ENCODE results near the gene CRHR1.

CRHR1 gene

DNA sequence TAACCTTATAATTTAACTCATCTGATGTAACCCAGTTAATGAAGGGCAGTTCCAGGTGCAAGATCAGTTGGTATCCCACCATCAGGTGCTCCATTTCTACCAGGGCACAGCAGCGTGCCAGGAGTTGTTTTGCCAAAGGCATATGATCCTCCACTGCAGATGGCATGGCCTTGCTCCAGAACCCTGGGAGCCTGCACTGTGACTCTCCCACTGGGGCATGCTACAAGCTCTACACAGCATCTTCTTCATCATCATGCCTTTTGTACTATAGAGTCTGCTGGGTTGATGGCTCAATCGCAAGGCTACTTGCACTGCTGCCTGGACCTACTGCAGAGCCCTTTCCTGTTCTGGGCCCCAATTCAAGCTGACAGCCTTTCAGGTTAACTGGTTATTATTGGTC lies 98.9 kb downstream of the CRHR1 start:
- in situ Hi-C loops (cut with MboI; ENCODE audit: low pct_unique_long_range_greater_than_20kb, low sequenced_read_pairs) = no loop called here
- no peak for DNase-seq
